GM19397 (cell line): ENCODE measurements around the gene LGALS3.
A peak's percentile ranks its signal among the peaks of the same experiment; 100 is the strongest.

Experiments used
- ATAC-seq: cut with Tn5 transposase; IDR thresholded peaks from one replicate; pipeline ENCODE4 v1.9.1; 2021; ENCODE audit warnings: mild to moderate bottlenecking, moderate library complexity; ENCODE audit not compliant: unreplicated experiment

Gene LGALS3

GRCh38 chr14:55129428-55130195, 560 bp downstream of the LGALS3 start:
- ATAC-seq: peak; percentile 64

GRCh38 chr14:55130196-55130550, 1.1 kb downstream of the LGALS3 start:
- ATAC-seq: no peak

GRCh38 chr14:55131370-55132137, 2.5 kb downstream of the LGALS3 start:
- no peak for ATAC-seq

GRCh38 chr14:55133416-55133815, 4.4 kb downstream of the LGALS3 start:
- ATAC-seq: no peak

GRCh38 chr14:55136241-55136640, 7.2 kb downstream of the LGALS3 start:
- ATAC-seq: no peak

- no peak for ATAC-seq
Observed at GRCh38 chr14:55136885-55137786, 8.1 kb downstream of the LGALS3 start.

- ATAC-seq: no peak
Observed at GRCh38 chr14:55138091-55138490, 9.0 kb downstream of the LGALS3 start.

- no peak for ATAC-seq
Observed at GRCh38 chr14:55139141-55139540, 10.1 kb downstream of the LGALS3 start.

GRCh38 chr14:55139696-55140509, 10.9 kb downstream of the LGALS3 start:
- ATAC-seq: no peak

- no peak for ATAC-seq
Observed at GRCh38 chr14:55141825-55142224, 12.8 kb downstream of the LGALS3 start.

- no peak for ATAC-seq
Observed at GRCh38 chr14:55142466-55142865, 13.4 kb downstream of the LGALS3 start.

- no peak for ATAC-seq
Observed at GRCh38 chr14:55146425-55146824, 17.4 kb downstream of the LGALS3 start.

- ATAC-seq: no peak
Observed at GRCh38 chr14:55151601-55152000, 22.5 kb downstream of the LGALS3 start.

- ATAC-seq: no peak
Observed at GRCh38 chr14:55152052-55152753, 23.2 kb downstream of the LGALS3 start.

- ATAC-seq: no peak
Observed at GRCh38 chr14:55153951-55154350, 24.9 kb downstream of the LGALS3 start.

GRCh38 chr14:55157080-55157479, 28.0 kb downstream of the LGALS3 start:
- no peak for ATAC-seq

- ATAC-seq: no peak
Observed at GRCh38 chr14:55158412-55158811, 29.4 kb downstream of the LGALS3 start.

- no peak for ATAC-seq
Observed at GRCh38 chr14:55160989-55161388, 31.9 kb downstream of the LGALS3 start.

GRCh38 chr14:55170526-55170925, 41.5 kb downstream of the LGALS3 start:
- no peak for ATAC-seq

GRCh38 chr14:55180006-55180405, 51.0 kb downstream of the LGALS3 start:
- no peak for ATAC-seq
